ENCODE results near the gene GOLGA6D.
"Not testable (repeated sequence)": the region's sequence is repeated elsewhere in the genome, so short reads cannot be mapped to it uniquely, and the experiment has no call there.

The GOLGA6D gene

DNA sequence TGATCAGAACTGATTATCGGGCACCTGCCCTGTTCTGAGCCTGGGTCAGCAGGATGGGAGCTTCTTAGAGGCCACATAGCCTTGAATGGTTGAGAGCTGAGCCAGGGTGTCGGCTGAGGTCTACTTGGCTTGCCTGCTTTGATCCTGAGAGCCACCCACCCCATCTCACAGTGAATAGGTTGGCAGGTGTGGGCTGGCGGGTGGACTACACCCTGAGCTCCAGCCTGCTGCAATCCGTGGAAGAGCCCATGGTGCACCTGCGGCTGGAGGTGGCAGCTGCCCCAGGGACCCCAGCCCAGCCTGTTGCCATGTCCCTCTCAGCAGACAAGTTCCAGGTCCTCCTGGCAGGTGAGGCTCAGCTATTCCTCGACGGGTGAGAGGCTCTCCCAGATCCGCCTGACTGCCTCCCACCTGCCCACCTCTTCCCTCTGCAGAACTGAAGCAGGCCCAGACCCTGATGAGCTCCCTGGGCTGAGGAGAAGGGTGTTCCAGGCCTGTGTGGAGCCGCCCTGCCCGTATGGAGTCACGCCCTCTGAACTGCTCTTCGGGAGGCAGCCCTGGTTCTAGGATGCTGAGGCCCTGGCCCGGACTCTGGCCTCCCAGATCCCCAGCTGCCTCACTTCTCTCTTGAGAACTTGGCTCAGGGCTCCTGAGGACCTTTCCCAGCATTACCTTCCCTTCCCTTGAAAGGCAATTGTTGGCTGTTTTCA is 57.1 kb downstream of the GOLGA6D start:
- TF ChIP-seq, protein P1, sequence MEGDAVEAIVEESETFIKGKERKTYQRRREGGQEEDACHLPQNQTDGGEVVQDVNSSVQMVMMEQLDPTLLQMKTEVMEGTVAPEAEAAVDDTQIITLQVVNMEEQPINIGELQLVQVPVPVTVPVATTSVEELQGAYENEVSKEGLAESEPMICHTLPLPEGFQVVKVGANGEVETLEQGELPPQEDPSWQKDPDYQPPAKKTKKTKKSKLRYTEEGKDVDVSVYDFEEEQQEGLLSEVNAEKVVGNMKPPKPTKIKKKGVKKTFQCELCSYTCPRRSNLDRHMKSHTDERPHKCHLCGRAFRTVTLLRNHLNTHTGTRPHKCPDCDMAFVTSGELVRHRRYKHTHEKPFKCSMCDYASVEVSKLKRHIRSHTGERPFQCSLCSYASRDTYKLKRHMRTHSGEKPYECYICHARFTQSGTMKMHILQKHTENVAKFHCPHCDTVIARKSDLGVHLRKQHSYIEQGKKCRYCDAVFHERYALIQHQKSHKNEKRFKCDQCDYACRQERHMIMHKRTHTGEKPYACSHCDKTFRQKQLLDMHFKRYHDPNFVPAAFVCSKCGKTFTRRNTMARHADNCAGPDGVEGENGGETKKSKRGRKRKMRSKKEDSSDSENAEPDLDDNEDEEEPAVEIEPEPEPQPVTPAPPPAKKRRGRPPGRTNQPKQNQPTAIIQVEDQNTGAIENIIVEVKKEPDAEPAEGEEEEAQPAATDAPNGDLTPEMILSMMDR (IDR thresholded peaks at IDR 0.05; ENCODE audit: insufficient read depth, low read length, poor library complexity, severe bottlenecking) = no peak
- no peak overlapping the region for H3K4me3 ChIP-seq (replicated peaks; ENCODE audit: low read depth, low read length)
- DNase-seq (ENCODE audit: extremely low read depth, insufficient read length) = no peak
- H3K27me3 ChIP-seq (replicated peaks; ENCODE audit: control insufficient read depth, insufficient read depth, low read length) = no peaks in the 10 kb centered on the region
- peaks cover 12% of the 10 kb centered on the region for H3K36me3 ChIP-seq (ENCODE audit: control insufficient read depth, insufficient read depth, low read length)

DNA sequence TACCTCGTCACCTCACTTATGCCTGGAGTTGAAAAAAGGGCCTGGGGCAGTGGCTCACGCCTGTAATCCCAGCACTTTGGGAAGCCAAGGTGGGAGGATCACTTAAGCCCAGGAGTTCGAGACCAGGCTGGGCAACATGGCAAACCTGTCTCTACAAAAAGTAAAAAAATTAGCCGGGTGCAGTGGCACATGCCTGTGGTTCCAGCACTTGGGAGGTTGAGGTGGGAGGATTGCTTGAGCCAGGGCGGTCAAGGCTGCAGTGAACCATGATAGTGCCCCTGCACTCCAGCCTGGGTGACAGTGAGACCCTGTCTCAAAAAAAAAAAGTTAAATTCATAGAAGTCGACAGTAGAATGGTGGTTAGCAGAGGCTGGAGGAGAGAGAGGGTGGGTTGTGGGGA is 59.6 kb downstream of the GOLGA6D start:
- TF ChIP-seq, protein P1 (IDR thresholded peaks at IDR 0.05; ENCODE audit: insufficient read depth, low read length, poor library complexity, severe bottlenecking) = no peak
- no peak for DNase-seq (ENCODE audit: extremely low read depth, insufficient read length)
- no peak overlapping the region for H3K4me3 ChIP-seq (replicated peaks; ENCODE audit: low read depth, low read length)
- H3K36me3 ChIP-seq (ENCODE audit: control insufficient read depth, insufficient read depth, low read length) = peaks cover 12% of the 10 kb centered on the region
- no peaks in the 10 kb centered on the region; the same call in 1 of the 2 replicates for H3K27me3 ChIP-seq (replicated peaks; ENCODE audit: control insufficient read depth, insufficient read depth, low read length)

DNA sequence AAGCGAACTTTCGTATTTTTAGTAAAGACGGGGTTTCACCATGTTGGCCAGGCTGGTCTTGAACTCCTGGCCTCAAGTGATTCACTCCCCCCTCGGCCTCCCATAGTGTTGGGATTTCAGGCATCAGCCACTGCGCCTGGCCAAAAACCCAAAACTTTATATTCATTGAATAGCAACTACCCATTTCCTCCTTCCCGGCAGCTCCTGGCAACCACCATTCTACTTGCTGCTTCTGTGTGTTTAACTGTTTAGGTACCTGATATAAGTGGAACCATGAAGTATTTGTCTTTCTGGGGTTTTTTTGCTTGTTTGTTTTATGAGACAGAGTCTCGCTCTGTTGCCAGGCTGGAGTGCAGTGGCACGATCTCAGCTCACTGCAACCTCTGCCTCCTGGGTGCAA is 61.3 kb downstream of the GOLGA6D start:
- not testable (repeated sequence) for H3K27me3 ChIP-seq (replicated peaks; ENCODE audit: control insufficient read depth, insufficient read depth, low read length); H3K4me3 ChIP-seq (replicated peaks; ENCODE audit: low read depth, low read length); DNase-seq (ENCODE audit: extremely low read depth, insufficient read length); H3K36me3 ChIP-seq (ENCODE audit: control insufficient read depth, insufficient read depth, low read length)
